Right ventricle myocardium inferior (tissue), 1 donor: ENCODE measurements around the gene KCNN3. TPM values are rescaled to one million over a fixed set of nuclear protein-coding genes. Genes with fewer than 3 reads are reported as not detected.

Experiments
- ATAC-seq: fragments of 200-7000 bp; cut with Tn5 transposase; one replicate; pipeline ENCODE4 v1.9.1; 2020; ENCODE audit warnings: mild to moderate bottlenecking, moderate library complexity
- DNase-seq: peaks from one replicate; pipeline ENCODE4 v3.0.0; 2021; ENCODE audit errors: missing footprints
- intact Hi-C: fragments of 100-400 bp; cut with DNase I; formaldehyde crosslinking; loops from one replicate; pipeline ENCODE4 v1.11.0; 2022
- total RNA-seq: library from RNA; stranded (reverse); fragmentation: NEBNext Ultra II Directional; extraction: Animal tissue kit (Norgen Biotek cat#: 25700); gene quantifications from one replicate; pipeline ENCODE4 v1.2.1, GENCODE V29; 2021
- donor health status: DM: no; HTN: yes; CAD: no; lungs with severe emphysema.

The KCNN3 gene
- total RNA-seq, 1 donor from 2014 or later: 3.4 TPM

GRCh38 chr1:154832384-154832783 lies 37.7 kb downstream of the KCNN3 start:
- intact Hi-C loops: no loop called here
- DNase-seq (no peak), ATAC-seq (no peak)

- intact Hi-C loops: no loop called here
- no peak for DNase-seq
- peak; percentile 42 for ATAC-seq
Measured at GRCh38 chr1:154831462-154831861, 38.6 kb downstream of the KCNN3 start.

GRCh38 chr1:154829062-154829461 lies 41.0 kb downstream of the KCNN3 start:
- no peak for DNase-seq
- ATAC-seq: no peak
- intact Hi-C loops: no loop called here

GRCh38 chr1:154824179-154825000 lies 45.7 kb downstream of the KCNN3 start:
- intact Hi-C loops: no loop called here
- DNase-seq (no peak), ATAC-seq (peak; percentile 34)

- ATAC-seq: no peak
- intact Hi-C loops: no loop called here
- no peak for DNase-seq
Measured at GRCh38 chr1:154822717-154823116, 47.4 kb downstream of the KCNN3 start.

GRCh38 chr1:154822233-154822632 lies 47.8 kb downstream of the KCNN3 start:
- intact Hi-C loops: no loop called here
- DNase-seq: no peak
- no peak for ATAC-seq

GRCh38 chr1:154821083-154821482 lies 49.0 kb downstream of the KCNN3 start:
- no peak for DNase-seq
- ATAC-seq: peak; percentile 74
- intact Hi-C loops: no loop called here

- ATAC-seq (peak; percentile 17), DNase-seq (no peak)
- intact Hi-C loops: no loop called here
Measured at GRCh38 chr1:154820646-154821045, 49.4 kb downstream of the KCNN3 start.

GRCh38 chr1:154819628-154820590 lies 50.2 kb downstream of the KCNN3 start:
- DNase-seq: no peak
- peak; percentile 26 for ATAC-seq
- intact Hi-C loops: no loop called here

GRCh38 chr1:154818911-154819310 lies 51.2 kb downstream of the KCNN3 start:
- intact Hi-C loops: no loop called here
- no peak for DNase-seq
- no peak for ATAC-seq

- intact Hi-C loops: no loop called here
- no peak for ATAC-seq
- DNase-seq: no peak
Measured at GRCh38 chr1:154816937-154817336, 53.1 kb downstream of the KCNN3 start.

GRCh38 chr1:154816369-154816768 lies 53.7 kb downstream of the KCNN3 start:
- intact Hi-C loops: no loop called here
- ATAC-seq (no peak), DNase-seq (no peak)

- no peak for DNase-seq
- no peak for ATAC-seq
- intact Hi-C loops: no loop called here
Measured at GRCh38 chr1:154813846-154814505, 56.1 kb downstream of the KCNN3 start.

- ATAC-seq (peak; percentile 43), DNase-seq (no peak)
- intact Hi-C loops: no loop called here
Measured at GRCh38 chr1:154813300-154813816, 56.7 kb downstream of the KCNN3 start.

GRCh38 chr1:154812877-154813276 lies 57.2 kb downstream of the KCNN3 start:
- intact Hi-C loops: no loop called here

GRCh38 chr1:154810571-154810970 lies 59.5 kb downstream of the KCNN3 start:
- intact Hi-C loops: no loop called here
- ATAC-seq (no peak), DNase-seq (no peak)

More at GRCh38 chr1:154812877-154813276, 57.2 kb downstream of the KCNN3 start:
- ATAC-seq: no peak
- DNase-seq: no peak

GRCh38 chr1:154809436-154810413 lies 60.4 kb downstream of the KCNN3 start:
- DNase-seq (no peak), ATAC-seq (no peak)
- intact Hi-C loops: loop anchor here (5.0 kb wide), 2 partner anchors 47 to 58 kb away; no protein-coding TSS in a partner anchor

- DNase-seq (no peak), ATAC-seq (no peak)
- intact Hi-C loops: loop anchor here (5.0 kb wide), 2 partner anchors 47 to 58 kb away; no protein-coding TSS in a partner anchor
Measured at GRCh38 chr1:154808909-154809262, 61.2 kb downstream of the KCNN3 start.
